ENCODE data around the gene SLC6A7.
"Not testable (repeated sequence)": the region's sequence is repeated elsewhere in the genome, so short reads cannot be mapped to it uniquely, and the experiment has no call there.

Gene SLC6A7

DNA sequence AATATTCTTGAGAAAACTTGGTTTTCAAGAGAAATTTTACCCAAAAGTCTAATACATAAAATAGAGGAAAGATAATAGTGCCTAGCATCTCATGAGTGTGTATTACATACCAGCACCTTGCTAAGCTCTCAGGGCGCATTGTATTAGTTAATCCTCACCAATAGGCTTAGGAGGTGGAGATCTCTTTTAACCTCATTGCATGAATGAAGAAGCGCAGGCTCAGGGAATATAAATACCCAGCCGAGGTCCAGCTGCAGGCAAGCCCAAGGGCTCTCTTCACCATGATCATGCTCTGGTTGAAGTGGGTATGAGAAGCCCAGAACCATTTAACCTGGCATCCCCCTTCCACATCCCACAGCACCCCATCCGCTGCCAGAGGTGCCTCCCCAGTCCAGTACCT lies 53.7 kb downstream of the SLC6A7 start:
- no peak for DNase-seq (ENCODE audit: low read depth in 2 of 2)
- no peak for TF ChIP-seq CTCF (IDR thresholded peaks at IDR 0.05; ENCODE audit: low read depth, low read length)
- H3K4me3 ChIP-seq (replicated peaks in 1 of 2; ENCODE audit: low read depth in 2 of 2, low read length in 2 of 2): no peak overlapping the region

GRCh38 chr5:150244209-150244608 lies 54.3 kb downstream of the SLC6A7 start:
- no peak for DNase-seq (ENCODE audit: low read depth in 2 of 2)
- H3K4me3 ChIP-seq (replicated peaks in 1 of 2; ENCODE audit: low read depth in 2 of 2, low read length in 2 of 2): no peak overlapping the region
- no peak for TF ChIP-seq CTCF (IDR thresholded peaks at IDR 0.05; ENCODE audit: low read depth, low read length)

DNA sequence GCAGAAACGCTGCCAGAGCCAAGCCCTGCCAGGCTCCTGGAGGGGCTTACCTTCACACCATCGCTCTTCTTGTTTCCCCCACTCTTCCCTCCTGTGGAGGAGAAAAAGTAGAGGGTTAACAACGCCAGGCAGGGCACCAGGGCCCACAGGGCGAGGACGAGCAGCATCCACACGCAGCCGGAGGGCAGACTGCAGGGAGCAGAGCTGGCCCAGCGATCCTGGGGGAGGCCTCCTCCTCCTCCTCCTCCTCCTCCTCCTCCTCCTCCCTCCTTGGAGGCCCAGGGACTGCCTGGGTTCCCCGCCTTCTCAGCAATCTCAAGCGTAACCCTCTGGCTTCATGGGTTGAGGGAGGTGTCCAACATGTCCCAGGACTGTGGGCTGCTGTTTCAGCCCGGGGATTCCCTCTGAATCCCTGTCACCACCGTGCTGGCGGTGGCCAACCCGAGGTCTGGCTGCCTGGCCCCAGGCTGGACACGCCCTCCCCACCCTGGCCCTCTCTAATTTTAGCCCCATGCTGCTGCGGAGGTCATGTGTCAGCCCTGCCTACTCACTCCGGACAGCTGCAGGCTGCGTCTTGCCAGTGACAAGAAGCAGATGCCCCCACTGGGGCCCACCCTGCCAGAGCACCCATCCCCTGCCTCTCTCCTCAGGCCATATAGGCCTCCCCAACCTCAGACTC lies 55.4 kb downstream of the SLC6A7 start:
- TF ChIP-seq CTCF (IDR thresholded peaks at IDR 0.05; ENCODE audit: low read depth, low read length): no peak
- peak; percentile 36 to 52 for DNase-seq (ENCODE audit: low read depth in 2 of 2)
- no peak overlapping the region for H3K4me3 ChIP-seq (replicated peaks in 1 of 2; ENCODE audit: low read depth in 2 of 2, low read length in 2 of 2)

DNA sequence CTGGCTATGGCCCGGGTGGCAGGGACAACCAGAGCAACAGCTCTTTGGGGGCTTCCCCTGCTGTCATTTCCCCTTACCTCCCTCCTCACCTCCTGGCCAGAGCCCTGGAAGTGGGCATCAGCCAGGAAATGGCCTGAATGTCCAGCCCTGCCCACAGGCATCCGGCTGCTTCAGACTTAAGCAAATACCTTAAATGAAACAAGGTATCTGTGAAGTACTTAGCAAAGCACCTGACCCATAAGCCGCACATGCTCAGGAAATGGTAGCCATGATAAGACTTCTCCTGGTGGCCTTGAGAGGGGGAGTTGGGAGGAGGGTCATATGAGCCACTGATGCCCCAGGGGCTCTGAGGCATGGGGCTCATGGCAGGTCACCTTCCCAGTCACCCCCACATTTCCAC lies 55.9 kb downstream of the SLC6A7 start:
- no peak for TF ChIP-seq CTCF (IDR thresholded peaks at IDR 0.05; ENCODE audit: low read depth, low read length)
- no peak overlapping the region for H3K4me3 ChIP-seq (replicated peaks in 1 of 2; ENCODE audit: low read depth in 2 of 2, low read length in 2 of 2)
- DNase-seq (ENCODE audit: low read depth in 2 of 2): no peak

- TF ChIP-seq CTCF (IDR thresholded peaks at IDR 0.05; ENCODE audit: low read depth, low read length): no peak
Measured at GRCh38 chr5:150246429-150246828, 56.6 kb downstream of the SLC6A7 start.

GRCh38 chr5:150246835-150247234 lies 57.0 kb downstream of the SLC6A7 start:
- no peak for TF ChIP-seq CTCF (IDR thresholded peaks at IDR 0.05; ENCODE audit: low read depth, low read length)
- no peak for DNase-seq (ENCODE audit: low read depth in 2 of 2)
- no peak overlapping the region for H3K4me3 ChIP-seq (replicated peaks in 1 of 2; ENCODE audit: low read depth in 2 of 2, low read length in 2 of 2)

More at GRCh38 chr5:150246429-150246828, 56.6 kb downstream of the SLC6A7 start:
- no peak for DNase-seq (ENCODE audit: low read depth in 2 of 2)
- no peak overlapping the region for H3K4me3 ChIP-seq (replicated peaks in 1 of 2; ENCODE audit: low read depth in 2 of 2, low read length in 2 of 2)

DNA sequence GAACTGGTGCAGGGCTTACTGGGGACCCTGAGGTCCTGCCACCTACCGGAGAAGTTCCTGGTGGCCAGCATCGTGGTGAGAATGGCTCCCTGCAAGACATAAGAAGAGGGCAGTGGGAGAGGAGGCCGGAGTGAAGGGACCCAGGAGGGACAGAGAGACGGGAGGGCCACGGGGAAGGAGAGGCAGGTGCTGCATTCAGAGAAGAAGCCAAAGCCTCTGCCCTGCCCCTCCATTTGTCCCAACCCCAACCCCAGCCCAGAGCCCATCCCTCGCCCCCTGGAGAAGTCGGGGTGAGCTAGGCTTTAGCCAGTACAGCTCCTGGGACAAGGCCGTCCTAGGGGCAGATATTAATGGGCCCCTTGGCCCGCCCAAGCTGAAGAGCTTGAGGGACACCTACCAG lies 57.9 kb downstream of the SLC6A7 start:
- no peak for DNase-seq (ENCODE audit: low read depth in 2 of 2)
- H3K4me3 ChIP-seq (replicated peaks in 1 of 2; ENCODE audit: low read depth in 2 of 2, low read length in 2 of 2): no peak overlapping the region
- no peak for TF ChIP-seq CTCF (IDR thresholded peaks at IDR 0.05; ENCODE audit: low read depth, low read length)

DNA sequence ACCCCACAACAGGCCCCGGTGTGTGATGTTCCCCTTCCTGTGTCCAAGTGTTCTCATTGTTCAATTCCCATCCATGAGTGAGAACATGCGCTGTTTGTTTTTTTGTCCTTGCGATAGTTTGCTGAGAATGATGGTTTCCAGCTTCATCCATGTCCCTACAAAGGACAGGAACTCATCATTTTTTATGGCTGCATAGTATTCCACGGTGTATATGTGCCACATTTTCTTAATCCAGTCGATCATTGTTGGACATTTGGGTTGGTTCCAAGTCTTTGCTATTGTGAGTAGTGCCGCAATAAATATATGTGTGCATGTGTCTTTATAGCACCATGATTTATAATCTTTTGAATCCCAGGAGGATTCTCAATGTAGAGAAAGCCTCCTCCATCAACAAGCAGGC lies 58.6 kb downstream of the SLC6A7 start:
- not testable (repeated sequence) for H3K4me3 ChIP-seq (replicated peaks in 1 of 2; ENCODE audit: low read depth in 2 of 2, low read length in 2 of 2); DNase-seq (ENCODE audit: low read depth in 2 of 2)

Measured in cardiac fibroblast (primary cell).